GM20000 (cell line): ENCODE measurements around the gene NUPR1.

Source experiments
- DNase-seq: peaks from one replicate; pipeline ENCODE4 v3.0.0; 2012; ENCODE audit warnings: low spot score
- CTCF ChIP-seq: IDR thresholded peaks from 2 replicates; pipeline ENCODE4 v1.5.1; 2012; ENCODE audit warnings: mild to moderate bottlenecking, control low read depth; ENCODE audit errors: extremely low read depth, missing control alignments

NUPR1 gene

DNA sequence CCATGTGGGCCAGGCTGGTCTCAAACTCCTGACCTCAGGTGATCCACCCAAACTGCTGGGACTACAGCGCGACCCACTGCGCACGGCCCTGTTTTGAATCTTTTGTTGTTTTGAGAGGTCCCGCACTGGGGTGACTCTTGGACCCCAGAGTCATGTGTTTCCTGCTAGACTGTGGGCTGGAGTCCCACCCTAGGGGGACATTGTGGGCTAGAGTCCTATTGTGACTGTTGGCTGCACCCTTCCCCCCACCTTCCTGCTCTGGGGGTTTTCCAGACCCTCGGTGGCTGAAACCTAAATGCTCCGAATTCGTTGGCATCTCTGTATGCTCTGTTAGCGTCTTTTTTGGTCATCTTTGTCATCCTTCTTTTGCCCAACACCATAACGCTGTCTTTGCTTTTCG lies 16.0 kb downstream of the NUPR1 start:
- TF ChIP-seq CTCF: no peak
- no peak for DNase-seq

- no peak for DNase-seq
- TF ChIP-seq CTCF: no peak
Observed at GRCh38 chr16:28521436-28521835, 17.3 kb downstream of the NUPR1 start.

DNA sequence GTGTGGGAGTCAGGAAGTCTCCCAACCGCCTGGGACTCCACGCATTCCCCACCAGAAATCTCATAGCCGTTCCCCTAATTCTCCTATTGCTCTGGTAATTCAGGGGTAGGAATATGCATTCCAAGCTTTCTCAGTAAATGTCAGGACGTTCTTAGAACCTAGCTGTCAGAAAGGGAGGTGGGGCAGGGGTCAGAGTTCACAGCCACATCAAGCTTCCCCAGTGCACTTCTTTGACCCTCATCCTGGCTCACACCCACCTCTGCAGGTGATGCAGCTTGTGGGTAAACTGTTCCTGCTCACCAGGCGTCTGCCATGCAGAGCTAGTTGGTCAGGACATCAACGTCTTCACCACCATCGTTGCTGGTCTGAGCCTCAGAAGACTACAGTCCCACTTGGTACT lies 18.1 kb downstream of the NUPR1 start:
- no peak for TF ChIP-seq CTCF
- no peak for DNase-seq

DNA sequence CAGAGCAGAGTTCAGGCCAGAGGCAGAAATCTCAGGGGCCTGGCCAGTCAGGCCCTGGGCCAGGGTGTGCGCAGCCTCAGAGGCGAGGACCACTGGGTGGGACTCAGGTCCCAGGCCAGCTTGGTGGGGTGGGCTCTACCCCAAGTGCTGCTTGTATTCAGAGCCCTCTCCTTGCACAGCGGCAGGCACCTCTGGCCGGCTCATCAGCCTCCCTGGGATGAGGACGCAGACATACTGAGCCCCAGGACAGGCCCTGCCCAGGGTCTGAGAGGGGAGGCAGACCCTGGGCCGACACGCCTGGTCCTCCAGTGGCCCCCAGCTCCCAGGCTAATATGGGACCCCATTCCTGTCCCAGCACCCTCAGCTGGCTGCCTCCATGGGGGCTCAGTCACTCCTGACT lies 24.5 kb downstream of the NUPR1 start:
- no peak for DNase-seq

DNA sequence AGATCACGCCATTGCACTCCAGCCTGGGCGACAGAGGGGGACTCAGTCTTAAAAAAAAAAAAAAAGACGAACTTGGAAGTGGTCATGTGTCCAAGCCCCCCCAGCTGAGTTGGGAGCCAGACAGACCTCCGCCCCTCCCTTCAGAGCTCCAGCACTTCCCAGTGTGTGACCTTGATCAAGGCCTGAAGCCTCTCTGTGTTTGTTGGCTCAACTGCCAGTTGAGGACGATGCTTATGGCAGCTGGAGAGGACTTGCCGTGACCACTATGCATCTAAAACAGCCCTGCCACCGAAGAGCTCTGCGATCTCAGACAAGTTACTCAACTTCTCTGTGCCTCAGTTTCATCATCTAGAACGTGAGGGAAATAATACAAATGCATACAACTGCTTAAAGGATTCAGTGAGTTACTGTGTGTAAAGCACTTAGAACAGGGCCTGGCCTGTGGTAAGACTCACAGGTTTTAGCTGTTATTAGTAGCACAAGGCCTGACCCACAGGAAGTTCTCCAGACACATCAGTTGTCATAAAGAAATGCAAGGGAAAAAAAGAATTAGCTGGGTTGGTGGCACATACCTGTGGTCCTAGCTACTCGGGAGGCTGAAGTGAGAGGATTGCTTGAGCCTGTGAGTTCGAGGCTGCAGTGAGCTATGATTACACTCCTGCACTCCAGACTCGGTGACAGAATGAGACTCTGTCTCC lies 25.1 kb downstream of the NUPR1 start:
- no peak for TF ChIP-seq CTCF
- DNase-seq: no peak

More for the DNA sequence above, 24.5 kb downstream of the NUPR1 start:
- TF ChIP-seq CTCF: no peak

GRCh38 chr16:28511801-28512789 lies 26.7 kb downstream of the NUPR1 start:
- DNase-seq: no peak
- no peak for TF ChIP-seq CTCF

GRCh38 chr16:28511031-28511430 lies 27.7 kb downstream of the NUPR1 start:
- no peak for TF ChIP-seq CTCF
- no peak for DNase-seq
